NK-92 (cell line): Measurements from ENCODE around the gene PRKCH.
"Not testable (repeated sequence)": the region's sequence is repeated elsewhere in the genome, so short reads cannot be mapped to it uniquely, and the experiment has no call there.

Source experiments
- DNase-seq: peaks from one replicate; lab custom pipeline; 2025; ENCODE audit not compliant: unreplicated experiment; lab: John Stamatoyannopoulos, UW

Gene PRKCH

DNA sequence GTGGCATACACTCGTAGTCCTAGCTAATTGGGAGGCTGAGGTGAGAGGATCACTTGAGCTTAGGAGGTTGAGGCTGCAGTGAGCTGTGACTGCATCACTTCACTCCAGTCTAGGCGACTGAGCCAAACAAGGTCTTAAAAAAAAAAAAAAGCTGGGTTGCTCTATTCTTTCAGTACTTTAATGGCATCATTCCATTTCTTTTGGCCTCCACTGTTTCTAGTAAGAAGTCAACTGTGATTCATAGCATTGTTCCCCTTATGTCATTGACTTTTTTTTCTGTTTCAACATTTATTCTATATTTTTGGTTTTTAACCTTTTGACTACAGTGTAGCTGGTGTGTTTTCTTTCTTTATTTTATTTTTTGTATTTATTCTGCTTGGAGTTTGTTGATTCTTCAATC lies 16.7 kb upstream of the PRKCH start:
- no peak for DNase-seq

DNA sequence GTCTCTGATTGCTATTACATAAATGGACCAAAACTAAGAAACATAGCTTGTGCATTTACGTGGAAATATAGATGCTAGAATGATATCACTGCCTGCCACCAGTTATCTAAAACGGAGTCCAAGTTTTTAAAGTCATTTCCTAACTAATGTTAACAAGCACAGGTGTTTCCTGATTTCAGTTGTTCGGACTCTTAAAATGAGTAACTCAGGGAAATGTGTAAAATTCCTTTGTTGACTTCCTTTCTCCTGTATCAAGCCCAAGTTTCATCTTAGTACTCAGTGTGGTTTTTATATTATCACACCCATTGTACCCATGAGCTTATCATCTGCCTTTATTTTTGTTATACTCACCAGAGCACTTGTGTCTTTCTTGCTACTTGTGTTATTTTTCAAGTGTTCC lies 13.2 kb upstream of the PRKCH start:
- DNase-seq: no peak

DNA sequence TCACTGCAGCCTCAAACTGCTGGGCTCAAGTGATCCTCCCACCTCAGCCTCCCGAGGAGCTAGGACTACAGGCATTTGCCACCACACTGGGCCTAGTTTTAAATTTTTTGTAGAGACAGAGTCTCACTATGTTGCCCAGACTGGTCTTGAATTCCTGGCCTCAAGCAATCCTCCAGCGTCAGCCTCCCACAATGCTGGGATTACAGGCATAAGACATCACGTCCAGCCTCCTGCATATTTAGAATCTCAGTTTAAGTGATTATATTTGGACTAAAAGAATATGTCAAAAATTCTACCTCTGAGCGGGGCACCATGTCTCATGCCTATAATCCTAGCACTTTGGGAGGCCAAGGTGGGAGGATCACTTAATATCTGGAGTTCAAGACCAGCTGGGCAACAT lies 12.7 kb upstream of the PRKCH start:
- DNase-seq: not testable (repeated sequence)

DNA sequence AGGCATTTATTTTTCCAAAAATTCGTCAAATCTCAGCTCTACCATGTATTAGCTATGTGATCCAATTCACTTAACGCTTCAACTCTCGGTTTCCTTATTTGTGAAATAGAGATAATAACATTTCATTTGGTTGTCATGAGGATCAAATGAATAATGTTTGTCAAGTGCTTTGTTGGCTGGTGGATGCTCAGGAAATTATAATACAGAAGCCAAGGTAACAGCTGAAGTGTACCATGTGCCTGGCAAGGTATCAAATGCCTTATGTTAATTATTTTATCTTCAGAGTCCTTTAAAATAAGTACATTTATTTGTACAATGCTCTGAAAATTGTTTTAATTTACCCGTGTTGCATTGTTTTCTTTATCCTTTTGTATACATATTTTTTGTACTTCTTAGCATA lies 6.1 kb upstream of the PRKCH start:
- no peak for DNase-seq

DNA sequence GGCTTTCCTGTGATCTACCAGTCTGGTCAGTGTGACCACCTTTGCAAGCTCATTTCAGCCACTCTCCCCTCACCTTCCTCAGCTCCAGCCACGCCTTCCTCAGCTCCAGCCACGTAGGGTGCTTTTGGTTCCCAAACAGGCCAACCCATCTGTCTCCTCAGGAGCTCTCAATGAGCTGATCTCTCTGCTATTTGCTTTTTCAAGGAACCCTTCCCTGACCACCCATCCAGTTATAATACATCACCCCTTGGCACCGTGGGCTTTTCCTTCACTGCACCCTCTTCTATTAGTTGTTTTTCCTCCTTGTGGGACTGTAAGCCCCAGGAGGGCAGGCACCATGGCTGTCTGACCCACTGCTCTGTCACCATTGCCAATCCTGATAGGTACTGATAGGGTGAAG lies 2.3 kb upstream of the PRKCH start:
- DNase-seq: no peak

DNA sequence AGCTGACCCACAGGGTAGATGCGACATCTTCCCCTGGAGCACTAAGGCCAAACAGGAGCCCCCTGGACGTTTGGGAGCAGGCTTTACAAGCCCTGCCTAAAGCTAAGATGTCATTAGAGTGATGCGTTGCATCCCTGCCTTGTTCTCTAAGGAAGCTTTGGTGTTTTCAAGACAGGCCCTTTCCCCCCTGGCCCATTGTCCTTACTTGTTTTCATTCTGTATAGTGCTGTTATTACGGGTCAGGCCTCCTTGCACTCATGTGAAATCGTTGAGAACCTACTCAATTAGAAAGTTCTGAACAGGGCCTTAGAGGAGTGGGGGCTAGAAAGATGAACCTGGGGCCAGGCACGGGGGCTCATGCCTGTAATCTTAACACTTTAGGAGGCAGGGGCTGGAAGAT lies 1.7 kb upstream of the PRKCH start:
- DNase-seq: no peak

DNA sequence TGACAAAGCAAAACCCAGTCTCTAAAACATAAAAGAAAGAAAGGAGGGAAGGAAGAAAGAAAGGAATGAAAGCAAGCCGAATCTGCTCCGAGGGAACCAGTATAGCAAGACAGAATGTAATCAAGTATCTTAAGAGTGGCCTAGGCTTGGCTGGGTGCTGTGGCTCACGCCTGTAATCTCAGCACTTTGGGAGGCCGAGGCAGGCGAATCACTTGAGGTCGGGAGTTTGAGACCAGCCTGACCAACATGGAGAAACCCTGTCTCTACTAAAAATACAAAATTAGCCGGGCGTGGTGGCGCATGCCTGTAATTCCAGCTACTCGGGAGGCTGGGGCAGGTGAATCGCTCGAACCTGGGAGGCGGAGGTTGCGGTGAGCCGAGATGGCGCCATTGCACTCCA lies 1.2 kb upstream of the PRKCH start:
- DNase-seq: not testable (repeated sequence)

DNA sequence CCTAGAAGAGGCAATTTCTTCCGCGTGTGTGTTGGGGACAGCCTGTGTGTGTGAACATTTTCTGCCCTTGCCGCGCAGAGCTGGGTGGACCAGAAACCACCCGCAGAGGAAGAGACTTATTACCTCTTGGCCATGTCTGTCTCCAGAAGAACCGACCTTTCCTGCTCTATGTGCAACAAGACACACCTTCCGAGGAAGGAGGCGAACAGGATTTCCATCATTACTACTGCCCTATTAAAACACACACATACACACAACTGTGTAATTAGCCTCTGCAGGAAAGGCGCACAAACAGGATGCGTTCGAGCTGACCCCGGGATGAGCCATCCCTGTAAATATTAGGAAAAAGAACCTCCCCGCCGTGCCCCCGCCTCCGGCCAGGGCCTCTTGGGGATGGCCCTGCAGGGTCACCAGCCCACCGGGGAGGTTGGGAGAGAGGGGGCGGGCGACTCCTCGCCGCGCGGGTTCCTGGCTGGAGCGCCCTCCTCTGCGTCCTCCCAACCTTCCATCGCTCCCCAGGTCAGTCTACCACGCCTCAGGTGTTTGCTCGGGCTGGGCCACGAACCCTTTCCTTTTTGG lies 484 bp upstream of the PRKCH start:
- DNase-seq: no peak

DNA sequence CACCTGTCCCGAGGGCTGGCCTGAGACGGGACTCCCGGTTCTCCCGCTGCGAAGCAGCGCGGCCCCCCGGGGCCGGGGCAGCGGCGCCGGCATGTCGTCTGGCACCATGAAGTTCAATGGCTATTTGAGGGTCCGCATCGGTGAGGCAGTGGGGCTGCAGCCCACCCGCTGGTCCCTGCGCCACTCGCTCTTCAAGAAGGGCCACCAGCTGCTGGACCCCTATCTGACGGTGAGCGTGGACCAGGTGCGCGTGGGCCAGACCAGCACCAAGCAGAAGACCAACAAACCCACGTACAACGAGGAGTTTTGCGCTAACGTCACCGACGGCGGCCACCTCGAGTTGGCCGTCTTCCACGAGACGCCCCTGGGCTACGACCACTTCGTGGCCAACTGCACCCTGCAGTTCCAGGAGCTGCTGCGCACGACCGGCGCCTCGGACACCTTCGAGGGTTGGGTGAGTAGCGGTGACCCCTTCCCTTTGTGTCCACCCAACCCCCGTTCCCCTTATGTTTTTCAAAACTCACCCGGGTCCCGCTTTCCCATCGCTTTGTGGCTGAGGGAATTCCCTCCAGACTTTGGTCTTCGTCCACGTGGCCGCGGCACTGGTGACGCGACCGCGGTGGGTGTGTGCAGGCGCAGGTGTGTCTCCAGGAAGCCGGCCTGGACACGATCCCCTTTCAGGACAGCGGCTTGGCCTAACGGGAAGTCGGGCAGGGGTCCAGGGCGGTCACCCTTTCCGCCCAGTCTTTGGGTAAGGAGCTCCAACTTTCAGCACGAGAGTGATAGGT lies 826 bp downstream of the PRKCH start:
- DNase-seq: no peak

DNA sequence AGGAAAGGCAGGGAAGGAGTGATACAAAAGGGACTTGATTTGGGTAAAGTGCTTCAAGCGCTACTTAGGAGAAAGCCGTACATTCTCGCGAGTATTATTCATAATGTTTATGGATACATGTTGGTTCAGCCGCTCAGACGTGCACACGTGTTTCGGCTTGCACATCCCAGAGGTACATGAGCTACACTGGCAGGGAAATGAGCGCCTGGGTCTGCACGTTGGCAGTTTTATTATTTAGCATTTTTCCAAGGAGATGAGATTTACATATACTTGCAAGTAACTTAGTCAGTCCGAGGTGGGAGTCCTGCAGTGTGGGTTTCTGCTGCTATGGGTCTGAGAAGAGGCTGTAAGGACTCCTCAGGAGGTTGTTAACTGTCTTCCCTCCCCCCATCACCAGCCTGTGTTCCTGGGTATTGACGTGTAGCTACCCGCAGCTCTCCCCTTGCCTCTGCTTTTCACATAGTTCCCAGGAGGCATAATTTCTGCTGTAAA lies 1.5 kb downstream of the PRKCH start:
- no peak for DNase-seq

DNA sequence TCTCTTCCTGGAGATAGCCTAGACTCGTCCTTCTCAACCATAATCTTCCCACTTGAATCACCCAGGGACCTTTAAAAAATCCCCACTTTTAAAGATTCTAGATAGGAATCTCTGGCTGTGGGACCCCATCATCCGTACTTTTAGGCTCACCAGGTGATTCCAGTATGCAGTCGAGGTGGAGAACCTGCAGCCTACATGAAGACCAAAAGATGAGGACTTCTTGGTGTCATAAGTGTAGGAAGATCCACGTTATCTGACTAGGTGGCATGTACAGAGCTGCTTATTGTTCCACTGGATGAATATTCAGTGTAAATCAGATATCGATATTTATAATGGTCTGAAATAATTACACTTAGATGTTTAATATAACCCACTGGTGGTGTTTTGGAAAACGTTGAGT lies 2.6 kb downstream of the PRKCH start:
- DNase-seq: no peak

DNA sequence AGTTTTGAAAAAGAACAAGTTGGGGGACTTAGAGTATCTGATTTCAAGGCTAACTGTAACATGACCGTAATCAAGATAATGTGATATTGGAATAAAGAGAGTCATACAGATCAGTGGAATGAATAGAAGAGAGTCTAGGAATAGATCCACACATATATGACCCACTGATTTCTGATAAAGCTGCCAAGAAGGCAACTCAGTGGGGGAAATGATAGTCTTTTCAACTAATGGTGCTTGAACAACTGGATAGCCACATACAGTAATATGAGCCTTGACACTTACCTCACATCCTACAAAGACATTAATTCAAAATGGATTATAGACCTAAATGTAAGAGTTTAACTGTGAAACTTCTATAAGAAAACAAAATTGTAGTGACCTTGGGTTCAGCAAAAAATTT lies 3.8 kb downstream of the PRKCH start:
- no peak for DNase-seq

DNA sequence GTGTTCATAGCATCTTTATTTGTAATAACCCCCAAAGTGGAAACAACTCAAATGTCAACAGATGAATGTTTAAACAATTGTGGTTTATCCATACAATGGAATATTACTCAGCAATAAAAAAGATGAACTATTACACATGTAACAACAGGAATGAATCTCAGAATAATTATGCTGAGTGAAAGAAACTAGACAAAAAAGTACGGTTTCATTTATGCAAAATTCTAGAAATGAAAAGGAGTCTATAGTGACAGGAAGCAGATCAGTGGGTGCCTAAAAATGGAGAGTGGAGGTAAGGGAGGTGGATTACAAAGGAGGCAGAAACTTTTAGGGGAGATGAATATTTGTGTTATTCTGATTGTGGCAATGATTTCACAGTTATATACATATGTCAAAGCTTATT lies 4.8 kb downstream of the PRKCH start:
- DNase-seq: no peak

DNA sequence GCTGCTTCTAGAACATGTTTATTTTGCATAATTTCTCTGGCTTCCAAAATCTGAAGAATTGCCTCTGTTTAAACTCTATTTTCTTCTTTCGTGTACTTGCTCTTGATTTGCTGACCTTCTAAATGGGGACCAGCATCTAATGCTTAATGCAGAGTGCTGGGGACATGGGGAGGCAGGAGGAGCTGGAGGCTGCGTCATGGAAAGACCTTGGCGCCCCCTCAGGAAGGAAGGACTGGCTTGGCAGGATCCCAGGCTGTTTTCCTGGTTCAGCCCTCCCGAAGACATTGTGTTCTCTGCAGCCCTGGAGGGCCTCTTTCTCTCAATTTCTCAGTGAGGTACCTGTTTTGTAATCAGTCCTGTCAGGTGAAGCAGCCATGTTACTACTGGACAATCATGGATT lies 5.5 kb downstream of the PRKCH start:
- DNase-seq: no peak

DNA sequence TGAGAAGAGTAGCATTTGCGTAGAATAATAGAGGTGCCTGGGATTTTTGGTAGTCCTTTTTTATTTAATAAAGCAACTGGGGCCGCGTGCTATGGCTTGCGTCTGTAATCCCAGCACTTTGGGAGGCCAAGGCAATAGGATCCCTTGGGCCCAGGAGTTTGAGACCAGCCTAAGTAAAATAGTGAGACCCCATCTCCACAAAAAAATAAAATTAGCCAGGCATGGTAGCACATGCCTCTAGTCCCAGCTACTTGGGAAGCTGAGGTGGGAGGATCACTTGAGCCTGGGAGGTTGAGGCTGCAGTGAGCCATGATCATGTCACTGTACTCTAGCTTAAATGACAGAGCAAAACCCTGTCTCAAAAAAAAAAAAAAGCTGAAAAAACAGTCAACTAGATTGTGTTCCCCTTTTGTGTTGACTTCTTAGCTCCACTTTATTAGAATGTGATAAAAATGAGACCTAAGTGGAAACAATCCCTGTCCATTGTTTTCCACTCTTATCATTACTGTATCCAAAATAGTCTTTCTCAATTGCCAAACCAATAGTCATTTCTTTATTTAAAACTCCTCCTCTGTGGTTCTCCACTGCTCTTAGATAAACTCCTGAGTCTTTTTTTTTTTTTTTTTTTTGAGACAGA lies 7.4 kb downstream of the PRKCH start:
- DNase-seq: no peak

DNA sequence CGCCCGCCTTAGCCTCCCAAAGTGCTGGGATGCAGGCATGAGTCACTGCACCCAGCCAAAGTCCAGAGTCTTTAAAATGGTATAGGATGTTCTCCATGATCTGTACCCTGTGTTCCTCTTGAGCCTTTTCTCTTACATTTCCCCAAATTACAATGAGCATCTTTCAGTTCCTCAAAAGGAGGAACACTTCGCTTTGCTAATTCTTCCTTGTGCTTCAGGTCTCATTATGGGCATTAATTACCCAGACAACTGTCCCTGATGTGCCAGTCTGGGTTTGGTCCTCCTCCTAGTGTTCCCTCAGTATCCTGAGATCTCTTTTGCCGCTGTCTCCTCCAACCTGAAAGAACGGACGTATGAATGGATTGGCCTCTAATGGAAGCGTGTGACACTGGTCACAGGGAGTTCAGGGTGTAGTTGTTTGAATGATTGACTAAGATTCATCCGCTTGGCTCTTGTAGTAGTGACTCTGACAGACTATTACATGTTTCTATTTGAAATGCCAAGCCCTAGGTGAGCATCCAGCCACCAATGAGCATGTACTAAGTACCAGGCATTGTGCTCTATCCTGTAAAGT lies 8.2 kb downstream of the PRKCH start:
- DNase-seq: no peak

DNA sequence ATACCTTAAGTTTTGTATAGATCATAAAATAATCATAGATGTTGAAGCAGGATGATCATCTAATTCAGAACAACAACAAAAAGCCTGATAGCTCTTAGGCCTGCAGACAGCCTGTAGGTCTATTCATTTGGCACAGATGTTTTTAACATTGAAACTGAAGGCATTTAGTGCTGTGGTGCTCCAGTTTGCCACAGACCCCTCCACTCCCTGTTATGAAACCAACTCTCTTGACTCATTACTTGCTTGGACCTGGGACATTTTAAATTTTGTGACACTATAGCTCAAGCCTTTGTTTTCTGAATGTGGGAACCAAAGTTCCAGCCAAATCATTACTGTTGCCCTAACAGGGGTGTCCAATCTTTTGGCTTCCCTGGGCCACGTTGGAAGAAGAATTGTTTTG lies 9.1 kb downstream of the PRKCH start:
- DNase-seq: no peak

DNA sequence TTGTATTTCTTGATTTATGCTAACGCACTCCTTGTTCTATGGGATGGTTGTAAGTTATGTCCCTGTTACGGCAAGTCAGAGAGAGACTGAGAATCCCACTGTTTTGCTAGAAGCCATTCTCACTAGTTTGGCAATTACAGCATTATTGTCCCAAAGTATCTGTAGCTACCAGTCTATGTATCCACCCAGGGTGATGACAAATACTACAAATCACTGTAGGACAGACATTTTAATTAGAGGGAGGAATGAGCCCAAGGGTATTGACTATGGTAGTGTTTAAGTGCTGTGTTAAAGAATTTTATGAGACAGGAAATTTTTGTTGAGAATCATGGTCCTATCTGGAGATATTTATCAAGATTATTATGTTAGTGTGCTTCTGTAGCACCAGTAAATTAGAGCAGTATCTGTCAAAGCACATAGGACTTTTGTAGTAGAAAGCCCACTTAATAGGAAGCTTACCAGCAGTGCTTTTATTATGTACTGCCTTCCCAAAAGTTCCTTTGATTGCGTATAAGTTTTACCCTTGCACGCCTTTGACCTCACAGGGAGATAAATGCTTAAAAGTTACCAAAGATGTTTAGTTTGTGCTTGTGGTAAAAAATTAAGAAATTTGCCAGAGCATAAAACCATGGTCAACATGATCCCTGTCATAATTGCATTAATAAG lies 10.7 kb downstream of the PRKCH start:
- no peak for DNase-seq

DNA sequence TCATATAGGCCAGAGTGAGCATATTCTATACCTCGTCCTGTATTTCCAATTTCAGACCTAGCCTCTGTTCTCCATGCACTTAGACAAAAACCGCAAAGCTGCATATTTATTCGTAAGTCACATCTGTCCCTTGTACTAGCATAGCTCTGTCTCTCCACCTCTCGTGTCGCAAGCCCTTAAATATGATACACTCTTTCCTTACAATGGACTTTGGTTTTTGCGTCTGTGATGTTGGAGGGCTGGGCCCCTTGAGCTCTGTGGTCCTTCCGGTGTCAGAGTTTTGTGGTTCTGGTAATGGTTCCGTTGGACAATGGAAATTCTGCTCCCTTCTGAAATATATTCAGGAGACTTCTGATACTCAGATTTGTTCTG lies 11.3 kb downstream of the PRKCH start:
- no peak for DNase-seq

DNA sequence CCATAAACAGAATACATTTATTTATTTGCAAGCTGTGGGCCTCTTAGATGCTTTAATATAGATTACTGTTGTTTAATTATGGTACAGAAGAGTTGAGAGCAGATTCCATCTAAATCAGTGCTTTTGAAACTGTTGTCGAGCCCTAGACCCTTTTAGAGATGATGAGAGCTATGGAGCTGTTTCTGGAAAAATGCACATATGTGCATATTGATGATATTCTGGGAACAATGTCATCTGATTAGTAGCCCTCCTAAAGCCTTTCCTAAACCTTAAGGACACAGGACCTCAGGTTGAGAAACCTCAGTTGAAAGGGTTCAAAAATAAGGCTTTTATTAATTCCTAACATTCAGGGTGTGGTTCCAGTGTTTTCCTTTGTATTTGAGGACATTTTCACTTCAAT lies 11.7 kb downstream of the PRKCH start:
- no peak for DNase-seq

DNA sequence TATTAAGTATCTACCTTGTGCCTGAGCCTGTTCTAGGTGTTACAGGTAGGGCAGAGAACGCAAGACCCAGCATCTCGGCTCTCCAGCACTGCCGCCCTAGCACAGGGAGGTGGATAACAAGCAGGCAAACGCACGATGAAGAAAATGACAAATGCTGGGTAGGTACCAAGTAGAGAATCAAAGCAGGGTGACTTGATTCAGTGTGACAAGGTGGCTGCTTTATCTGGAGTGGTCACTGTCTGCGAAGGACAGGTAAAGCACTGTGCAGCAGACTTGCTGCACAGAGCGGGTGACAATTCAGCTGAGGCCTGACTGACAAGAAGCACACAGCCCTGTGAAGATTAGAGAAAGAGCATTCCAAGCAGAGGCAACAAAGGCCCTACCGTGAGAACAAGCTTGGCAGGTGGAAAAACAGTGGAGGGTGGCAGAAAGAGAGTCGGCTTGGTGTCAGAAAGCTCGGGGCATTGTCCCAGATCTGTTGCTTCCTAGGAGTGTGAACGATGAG lies 12.9 kb downstream of the PRKCH start:
- DNase-seq: no peak
